Right lobe of liver (tissue), 6 donors: Measurements from ENCODE around the gene SDF4. TPM values are rescaled to one million over a fixed set of nuclear protein-coding genes. Genes with fewer than 3 reads are reported as not detected.

Source experiments
- ATAC-seq, 4 donors: fragments of 200-7000 bp; cut with Tn5 transposase; one replicate each; pipeline ENCODE4 v1.9.1; 2020; ENCODE audit warnings: mild to moderate bottlenecking in 4 of 4, moderate library complexity in 4 of 4
- DNase-seq, 3 donors: peaks; one replicate each; pipeline ENCODE4 v3.0.0-alpha.2; 2020
- H3K27ac ChIP-seq, 3 donors: fragments of 200-600 bp; one replicate each; pipeline ENCODE4 v1.8.0; 2022
- H3K27me3 ChIP-seq, 2 donors: fragments of 200-600 bp; one replicate each; pipeline ENCODE4 v1.8.0; 2022
- H3K36me3 ChIP-seq, 4 donors: fragments of 200-600 bp; sonication (generic) in 1 of 4; one replicate each; pipeline versions ENCODE4 v1.5.1 to v1.8.0; 2017 to 2022; ENCODE audit warnings: control low read depth in 1 of 4
- H3K4me1 ChIP-seq, 4 donors: fragments of 200-600 bp; sonication (generic) in 1 of 4; one replicate each; pipeline versions ENCODE4 v1.5.1 to v1.8.0; 2017 to 2022; ENCODE audit warnings: control low read depth in 1 of 4
- H3K4me3 ChIP-seq, 3 donors: fragments of 200-600 bp; one replicate each; pipeline ENCODE4 v1.8.0; 2022
- H3K9me3 ChIP-seq, 4 donors: fragments of 200-600 bp; sonication (generic) in 1 of 4; one replicate each; pipeline versions ENCODE4 v1.5.1 to v1.8.0; 2017 to 2022; ENCODE audit warnings: control low read depth in 1 of 4
- POLR2A ChIP-seq: fragments of 450-650 bp; IDR thresholded peaks from one replicate; pipeline ENCODE4 v1.6.1; 2017; ENCODE audit warnings: antibody characterized with exemption, mild to moderate bottlenecking
- WGBS: methylation state at CpG from one replicate; pipeline ENCODE4 v1.1.6; 2018; ENCODE audit warnings: low coverage, low lambda C conversion rate; ENCODE audit not compliant: insufficient coverage; ENCODE audit errors: missing lambda C conversion rate; 5-methylcytosine and 5-hydroxymethylcytosine counted together
- intact Hi-C, 2 donors: fragments of 100-400 bp; cut with DNase I; formaldehyde crosslinking; loops; one replicate each; pipeline versions ENCODE4 v1.11.2 to v1.14.1; 2022
- total RNA-seq, 6 experiments: library from RNA; depleted of rRNA in 2 of 6; stranded (reverse); fragments of >200 nt in 2 of 6; fragmentation: NEBNext Ultra II Directional in 3 of 6; extraction: Animal tissue kit (Norgen Biotek cat#: 25700) in 3 of 6; gene quantifications; one replicate each; pipeline versions ENCODE4 v1.1.0 to v1.2.4, GENCODE V29; 2016 to 2023
- TF ChIP-seq, protein P1 (sequence below), 4 donors: fragments of 200-600 bp in 3 of 4; fragments of 450-650 bp in 1 of 4; IDR thresholded peaks; one replicate each; pipeline versions ENCODE4 v1.5.1 to v1.8.0; 2016 to 2022; ENCODE audit warnings: antibody characterized with exemption in 4 of 4, mild to moderate bottlenecking in 2 of 4
- donor health status: DM: no; HTN: yes; CAD: no.
- donor health status: DM: no; HTN: no; CAD: no.
- donor health status: DM: no; HTN: no; CAD: no.
- donor health status: DM: no; HTN: yes; CAD: no.
- donor health status: DM: no; HTN: yes; CAD: no.

SDF4 gene
- total RNA-seq, 6 experiments from 2014 or later: 112 to 148 (median 142) TPM

DNA sequence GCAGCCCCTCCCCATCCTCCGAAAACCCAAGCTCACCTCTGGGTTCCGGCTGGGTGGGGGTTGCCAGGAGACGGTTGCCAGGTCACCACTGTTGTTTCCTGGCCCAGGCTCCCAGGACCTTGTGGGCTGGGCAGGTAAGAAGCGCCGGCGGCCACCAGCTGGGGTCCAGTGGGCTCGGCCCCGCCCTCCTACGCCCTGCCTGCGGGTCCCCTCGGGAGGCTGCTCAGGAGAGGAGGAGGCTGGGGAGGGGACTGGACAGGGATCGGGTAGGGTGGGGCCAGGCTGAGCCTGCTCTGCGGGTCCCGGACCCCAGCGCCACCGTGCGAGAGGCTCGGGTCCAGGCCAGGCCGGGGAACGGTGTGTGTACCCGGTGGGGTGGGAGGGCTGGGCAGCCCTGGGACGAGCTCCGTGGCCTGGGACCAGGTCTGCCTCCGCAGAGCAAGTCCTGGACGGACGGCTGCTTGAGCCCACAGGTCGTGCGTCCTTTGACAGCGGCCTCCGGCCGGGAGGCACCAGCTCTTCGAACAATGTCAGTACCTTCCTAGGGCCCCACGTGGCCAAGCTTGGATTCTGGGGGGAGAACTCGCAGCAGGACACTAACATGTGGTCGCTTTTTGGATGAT, 57.9 kb downstream of the SDF4 start, which contains the start of gene TTLL10:
Gene TTLL10 (plus strand): TSS at position 88 of the 623 bp plus-strand sequence. CDS start 5,336 bp downstream, outside the sequence.
- intact Hi-C loops: no loop called here
- Histone ChIP-seq H3K4me1 (no peaks in the 10 kb centered on the region), H3K27me3 (peaks cover 0 to 9% of the 10 kb centered on the region in 2 donors), H3K36me3 (no peaks in the 10 kb centered on the region), H3K9me3 (no peaks in the 10 kb centered on the region), H3K27ac (no peak within 1 kb of the TSS), H3K4me3 (no peak within 1 kb of the TSS)
- WGBS: 13% methylated on average over 11 of the region's 35 CpGs
- peak; percentile 23 to 52 (median 41) for DNase-seq
- peak in 3 of 4 donors; percentile 3 to 18 (median 15) for ATAC-seq
- no peak for TF ChIP-seq POLR2A

DNA sequence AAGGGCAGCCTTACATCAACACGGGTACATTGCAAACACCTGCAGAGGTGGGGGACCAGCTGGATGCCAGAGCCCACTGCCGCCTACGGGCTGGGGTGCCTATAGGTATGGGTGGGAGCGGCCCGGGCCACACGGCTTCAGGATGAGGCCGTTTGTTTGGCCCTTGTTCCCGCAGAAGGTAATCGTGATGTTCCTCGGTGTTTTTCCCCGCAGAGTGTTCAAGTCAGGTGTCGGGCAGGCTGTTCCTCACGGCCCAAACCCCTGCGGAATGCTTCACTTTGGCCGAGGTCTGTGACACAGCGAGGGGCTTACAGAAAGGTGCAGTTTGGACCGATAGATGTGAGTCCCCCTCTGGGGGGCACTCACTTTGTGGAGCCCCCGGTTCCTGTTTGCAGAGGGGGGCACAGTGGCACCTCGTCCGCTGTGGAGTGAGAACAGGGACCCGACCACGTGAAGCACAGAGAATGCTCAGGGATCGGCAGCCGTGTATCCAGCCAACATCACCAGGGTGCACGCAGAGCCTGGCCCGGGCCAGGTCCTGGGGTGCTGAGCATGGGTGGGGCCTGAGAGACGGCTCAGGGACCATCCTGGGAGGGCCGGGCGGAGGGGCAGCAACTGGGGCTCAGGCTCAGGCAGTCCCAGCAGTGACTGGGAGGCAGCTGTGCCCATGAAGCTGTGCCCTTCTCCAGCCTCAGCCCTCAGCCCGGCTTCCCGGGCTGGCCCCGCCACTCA, 58.6 kb downstream of the SDF4 start:
- Histone ChIP-seq H3K9me3 (no peaks in the 10 kb centered on the region), H3K4me3 (no peak overlapping the region), H3K4me1 (no peaks in the 10 kb centered on the region), H3K27me3 (peaks cover 0 to 9% of the 10 kb centered on the region in 2 donors), H3K27ac (no peak overlapping the region), H3K36me3 (no peaks in the 10 kb centered on the region)
- WGBS: 46% methylated on average over 7 of the region's 32 CpGs
- intact Hi-C loops: no loop called here
- TF ChIP-seq POLR2A: no peak
- TF ChIP-seq, protein P1, sequence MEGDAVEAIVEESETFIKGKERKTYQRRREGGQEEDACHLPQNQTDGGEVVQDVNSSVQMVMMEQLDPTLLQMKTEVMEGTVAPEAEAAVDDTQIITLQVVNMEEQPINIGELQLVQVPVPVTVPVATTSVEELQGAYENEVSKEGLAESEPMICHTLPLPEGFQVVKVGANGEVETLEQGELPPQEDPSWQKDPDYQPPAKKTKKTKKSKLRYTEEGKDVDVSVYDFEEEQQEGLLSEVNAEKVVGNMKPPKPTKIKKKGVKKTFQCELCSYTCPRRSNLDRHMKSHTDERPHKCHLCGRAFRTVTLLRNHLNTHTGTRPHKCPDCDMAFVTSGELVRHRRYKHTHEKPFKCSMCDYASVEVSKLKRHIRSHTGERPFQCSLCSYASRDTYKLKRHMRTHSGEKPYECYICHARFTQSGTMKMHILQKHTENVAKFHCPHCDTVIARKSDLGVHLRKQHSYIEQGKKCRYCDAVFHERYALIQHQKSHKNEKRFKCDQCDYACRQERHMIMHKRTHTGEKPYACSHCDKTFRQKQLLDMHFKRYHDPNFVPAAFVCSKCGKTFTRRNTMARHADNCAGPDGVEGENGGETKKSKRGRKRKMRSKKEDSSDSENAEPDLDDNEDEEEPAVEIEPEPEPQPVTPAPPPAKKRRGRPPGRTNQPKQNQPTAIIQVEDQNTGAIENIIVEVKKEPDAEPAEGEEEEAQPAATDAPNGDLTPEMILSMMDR (IDR thresholded peaks at IDR 0.05): no peak
- ATAC-seq (peak in 2 of 4 donors; percentile 4 to 19), DNase-seq (peak; percentile 18 to 42 (median 37))

DNA sequence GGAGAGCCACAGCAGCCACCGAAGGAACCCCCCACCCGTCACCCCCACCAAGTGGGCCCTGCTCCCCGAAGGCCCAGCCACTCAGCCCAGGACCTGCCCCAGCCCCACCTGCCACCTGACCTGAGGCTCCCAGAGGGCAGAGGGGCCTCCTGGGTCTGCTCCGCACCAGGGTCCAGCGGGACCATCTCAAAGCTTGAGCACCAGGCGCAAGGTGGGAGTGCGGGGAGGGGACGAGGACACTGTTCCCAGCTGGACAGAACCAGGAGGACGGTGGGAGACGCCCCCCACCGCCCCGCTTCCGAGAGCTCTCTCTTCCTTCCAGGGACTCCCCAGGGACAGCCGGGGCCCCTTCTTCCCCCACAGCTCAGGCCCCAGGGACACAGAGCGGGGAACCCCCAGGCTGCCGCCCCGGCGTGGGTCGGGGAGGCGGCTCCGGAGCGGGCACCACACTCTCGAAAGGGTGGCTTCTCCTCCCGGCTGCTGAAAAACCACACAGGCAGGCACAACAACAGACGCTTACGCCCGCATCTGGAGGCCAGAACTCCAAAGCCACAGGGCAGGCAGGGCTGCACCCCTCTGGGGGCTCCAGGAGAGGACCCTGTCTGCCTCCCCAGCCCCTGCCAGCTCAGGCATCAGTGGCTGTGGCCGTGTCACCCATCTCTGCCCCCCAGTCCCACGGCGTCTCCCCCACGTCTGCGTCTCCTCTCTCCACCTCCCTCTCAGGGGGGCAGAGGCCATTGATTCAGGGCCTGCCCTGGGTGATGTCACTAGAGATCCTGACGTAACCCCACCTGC, 60.1 kb downstream of the SDF4 start:
- Histone ChIP-seq H3K9me3 (no peaks in the 10 kb centered on the region), H3K36me3 (no peaks in the 10 kb centered on the region), H3K27me3 (peaks cover 0 to 9% of the 10 kb centered on the region in 2 donors), H3K4me3 (no peak overlapping the region), H3K27ac (no peak overlapping the region), H3K4me1 (no peaks in the 10 kb centered on the region)
- 68% methylated on average over 8 of the region's 33 CpGs for WGBS
- intact Hi-C loops: no loop called here
- no peak for TF ChIP-seq POLR2A
- TF ChIP-seq, protein P1 (IDR thresholded peaks at IDR 0.05): no peak
- ATAC-seq (no peak), DNase-seq (peak in 2 of 3 donors; percentile 40 to 48)

DNA sequence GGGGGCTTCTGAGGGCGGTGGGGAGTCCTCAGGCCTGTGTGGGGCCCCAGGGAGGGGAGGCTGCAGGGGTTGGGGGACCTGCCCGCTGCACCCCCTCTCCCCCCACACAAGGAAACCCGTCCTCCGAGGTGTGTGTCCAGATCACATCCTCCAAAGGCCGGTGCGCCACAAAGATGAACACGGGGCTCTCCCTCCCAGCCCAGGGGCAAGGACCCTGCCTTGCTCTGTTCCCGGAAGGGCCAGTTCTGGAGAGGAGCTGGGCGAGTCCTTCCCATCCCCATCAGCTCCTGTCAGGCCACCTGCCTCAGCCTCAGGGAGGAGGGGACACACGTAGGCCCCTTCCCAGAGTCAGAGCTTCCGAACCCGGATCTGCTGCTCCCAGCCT, 60.6 kb downstream of the SDF4 start:
- peak in 2 of 3 donors; percentile 39 to 40 for DNase-seq
- Histone ChIP-seq H3K4me1 (no peaks in the 10 kb centered on the region), H3K27ac (no peak overlapping the region), H3K9me3 (no peaks in the 10 kb centered on the region), H3K4me3 (no peak overlapping the region), H3K27me3 (peaks cover 0 to 9% of the 10 kb centered on the region in 2 donors), H3K36me3 (no peaks in the 10 kb centered on the region)
- no CpG with 5 or more reads among the region's 12 CpGs for WGBS
- TF ChIP-seq, protein P1 (IDR thresholded peaks at IDR 0.05): no peak
- no peak for TF ChIP-seq POLR2A
- no peak for ATAC-seq
- intact Hi-C loops: no loop called here
